B cell (primary cell): ENCODE results near the gene PPARG. TPM values are rescaled to one million over a fixed set of nuclear protein-coding genes. Genes with fewer than 3 reads are reported as not detected.

ENCODE experiments used
- ATAC-seq: fragments of 200-7000 bp; cut with Tn5 transposase; one replicate; pipeline ENCODE4 v1.10.0; 2021; ENCODE audit warnings: low read depth, mild to moderate bottlenecking, moderate number of reproducible peaks, moderate library complexity
- CTCF ChIA-PET: fragments of 350-600 bp; sonication (Branson Sonifier 250); formaldehyde crosslinking; loops from one replicate; lab custom pipeline; 2021; ENCODE audit warnings: antibody characterized with exemption, inconsistent platforms; lab: Charles Lee
- POLR2A ChIA-PET: fragments of 350-600 bp; sonication (Branson Sonifier 250); formaldehyde crosslinking; loops from one replicate; lab custom pipeline; 2021; ENCODE audit warnings: antibody characterized with exemption; lab: Charles Lee
- DNase-seq: peaks from one replicate; pipeline ENCODE4 v3.0.0; 2013
- H2AFZ ChIP-seq: 2 replicates; pipeline ENCODE4 v1.6.1; 2012; ENCODE audit warnings: mild to moderate bottlenecking, low read depth, low read length; ENCODE audit not compliant: insufficient read depth, poor library complexity, severe bottlenecking
- H3K27ac ChIP-seq, 2 donors: 1 replicate in 1 of 2; 2 replicates in 1 of 2; pipeline ENCODE4 v1.5.1; 2012 to 2013; ENCODE audit warnings: low read length in 2 of 2, mild to moderate bottlenecking in 2 of 2, moderate library complexity in 1 of 2
- H3K27me3 ChIP-seq, 4 experiments: fragments of 200-600 bp in 1 of 4; sonication (generic) in 1 of 4; replicated peaks in 1 of 4; 1 replicate in 2 of 4; 2 replicates in 2 of 4; pipeline versions ENCODE4 v1.6.1 to v1.7.0; 2013 to 2016; ENCODE audit warnings: low read length in 3 of 4, mild to moderate bottlenecking in 2 of 4, mixed read lengths in 1 of 4, moderate library complexity in 1 of 4; ENCODE audit not compliant: insufficient read depth in 4 of 4, control insufficient read depth in 3 of 4; ENCODE audit errors: control extremely low read depth in 1 of 4
- H3K36me3 ChIP-seq, 2 experiments: replicated peaks in 1 of 2; 1 replicate in 1 of 2; 2 replicates in 1 of 2; pipeline versions ENCODE4 v1.6.1 to v1.7.1; 2013; ENCODE audit warnings: low read length in 1 of 2; ENCODE audit not compliant: insufficient read depth in 2 of 2, control insufficient read depth in 1 of 2; ENCODE audit errors: control extremely low read depth in 1 of 2, extremely low read depth in 1 of 2
- H3K4me1 ChIP-seq, 2 donors: fragments of 200-600 bp in 1 of 2; sonication (generic) in 1 of 2; 1 replicate in 1 of 2; 2 replicates in 1 of 2; pipeline versions ENCODE4 v1.5.1 to v1.6.1; 2013 to 2017; ENCODE audit warnings: low read length in 2 of 2; ENCODE audit not compliant: control insufficient read depth in 2 of 2, insufficient read depth in 2 of 2
- H3K4me2 ChIP-seq: replicated peaks from 2 replicates; pipeline ENCODE3; 2012; ENCODE audit warnings: mild to moderate bottlenecking, low read depth, low read length; ENCODE audit not compliant: poor library complexity, severe bottlenecking
- H3K4me3 ChIP-seq, 5 experiments: fragments of 200-600 bp in 1 of 5; sonication (generic) in 1 of 5; 1 replicate in 3 of 5; 2 replicates in 2 of 5; pipeline versions ENCODE4 v1.5.1 to v1.7.0; 2011 to 2016; ENCODE audit warnings: low read length in 4 of 5, mild to moderate bottlenecking in 4 of 5, low read depth in 2 of 5, control low read depth in 1 of 5, moderate library complexity in 1 of 5; ENCODE audit not compliant: insufficient read depth in 1 of 5; ENCODE audit errors: control extremely low read depth in 1 of 5, extremely low read depth in 1 of 5
- H3K79me2 ChIP-seq: fragments of 200-600 bp; sonication (generic); one replicate; pipeline ENCODE4 v1.6.0; 2016; ENCODE audit warnings: low read length; ENCODE audit not compliant: control insufficient read depth, insufficient read depth
- H3K9ac ChIP-seq: fragments of 200-600 bp; sonication (generic); 2 replicates; pipeline ENCODE4 v1.6.1; 2017; ENCODE audit warnings: mild to moderate bottlenecking, low read length, moderate library complexity
- H3K9me3 ChIP-seq, 3 donors: one replicate each; pipeline versions ENCODE4 v1.6.1 to v1.7.1; 2013; ENCODE audit warnings: low read length in 2 of 3; ENCODE audit not compliant: control insufficient read depth in 2 of 3, insufficient read depth in 1 of 3; ENCODE audit errors: control extremely low read depth in 1 of 3
- H4K20me1 ChIP-seq: 2 replicates; pipeline ENCODE4 v1.6.0; 2012; ENCODE audit warnings: mild to moderate bottlenecking, low read length; ENCODE audit not compliant: insufficient read depth, control insufficient read depth, poor library complexity, severe bottlenecking
- H3K27ac Mint-ChIP-seq: one replicate; pipeline ENCODE4 v1.8.0; 2021; ENCODE audit warnings: mixed read lengths
- H3K27me3 Mint-ChIP-seq: one replicate; pipeline ENCODE4 v1.8.0; 2021; ENCODE audit warnings: mixed read lengths
- H3K4me1 Mint-ChIP-seq: one replicate; pipeline ENCODE4 v1.8.0; 2021; ENCODE audit warnings: mixed read lengths
- H3K4me3 Mint-ChIP-seq: one replicate; pipeline ENCODE4 v1.8.0; 2021; ENCODE audit warnings: mixed read lengths
- H3K9me3 Mint-ChIP-seq: one replicate; pipeline ENCODE4 v1.8.0; 2022; ENCODE audit warnings: mixed read lengths; ENCODE audit not compliant: insufficient read depth
- CTCF ChIP-seq: fragments of 200-600 bp; IDR thresholded peaks from one replicate; pipeline ENCODE4 v1.8.0; 2022; ENCODE audit warnings: antibody characterized with exemption, mild to moderate bottlenecking
- EZH2 ChIP-seq: IDR thresholded peaks from 2 replicates; pipeline ENCODE4 v1.6.1; 2012; ENCODE audit warnings: borderline replicate concordance, low read depth, mild to moderate bottlenecking, moderate library complexity, low read length; ENCODE audit not compliant: insufficient read depth, poor library complexity, severe bottlenecking
- WGBS: methylation state at CpG from one replicate; pipeline ENCODE4 v1.1.5; 2013; ENCODE audit warnings: missing lambda C conversion rate; ENCODE audit not compliant: insufficient coverage; 5-methylcytosine and 5-hydroxymethylcytosine counted together
- intact Hi-C: fragments of 100-400 bp; cut with micrococcal nuclease; formaldehyde crosslinking; loops from one replicate; pipeline ENCODE4 v1.10.0; 2022
- polyA plus RNA-seq: library from polyadenylated mRNA; depleted of rRNA; stranded (reverse); fragments of >200 nt; gene quantifications from 2 replicates; pipeline ENCODE4 v1.2.3, GENCODE V29; 2012
- total RNA-seq, 2 donors: library from RNA; stranded (reverse); fragments of 120-200 nt in 1 of 2; gene quantifications; 1 replicate in 1 of 2; 2 replicates in 1 of 2; pipeline versions ENCODE4 v1.2.3 to v1.2.4, GENCODE V29; 2013 to 2022

PPARG gene
- total and polyA plus RNA-seq, 2 donors (not counting 1 experiment from before 2014, with no cell fraction given) = 0.12 to 0.44 TPM

- no peak overlapping the region for H3K9ac ChIP-seq
- peaks cover 0 to 7% of the 10 kb centered on the region in 2 donors for H3K4me1 ChIP-seq
- intact Hi-C loops = no loop called here
- H3K79me2 ChIP-seq = no peaks in the 10 kb centered on the region
- H3K27me3 Mint-ChIP-seq = peaks cover 16% of the 10 kb centered on the region
- H3K36me3 ChIP-seq = no peaks in the 10 kb centered on the region
- H3K27ac ChIP-seq = no peak overlapping the region
- ATAC-seq = no peak
- ChIA-PET CTCF (no interaction called here), POLR2A (no interaction called here)
- H3K9me3 ChIP-seq = no peaks in the 10 kb centered on the region
- 84% methylated on average over 8 of the region's 9 CpGs for WGBS
- H2AFZ ChIP-seq = no peak overlapping the region
- H3K4me3 Mint-ChIP-seq = no peak overlapping the region
- no peak overlapping the region for H3K27ac Mint-ChIP-seq
- H3K27me3 ChIP-seq = peaks cover 0 to 15% (median 3%) of the 10 kb centered on the region in 4 experiments
- no peak overlapping the region for H3K4me2 ChIP-seq
- no peak overlapping the region for H3K4me3 ChIP-seq
- DNase-seq = no peak
- H3K4me1 Mint-ChIP-seq = peaks cover 5% of the 10 kb centered on the region
- no peaks in the 10 kb centered on the region for H3K9me3 Mint-ChIP-seq
- H4K20me1 ChIP-seq = no peaks in the 10 kb centered on the region
- TF ChIP-seq EZH2 = no peak
- TF ChIP-seq CTCF = no peak
These were observed 3.9 kb downstream of the PPARG start for GRCh38 chr3:12292770-12293169.

GRCh38 chr3:12294885-12295580 is 6.2 kb downstream of the PPARG start:
- no peak overlapping the region for H3K4me2 ChIP-seq
- H3K27ac ChIP-seq = no peak overlapping the region
- Mint-ChIP-seq H3K9me3 (no peaks in the 10 kb centered on the region), H3K4me1 (no peaks in the 10 kb centered on the region), H3K4me3 (no peak overlapping the region), H3K27ac (no peak overlapping the region), H3K27me3 (peaks cover 5% of the 10 kb centered on the region)
- no peaks in the 10 kb centered on the region for H3K9me3 ChIP-seq
- H3K9ac ChIP-seq = no peak overlapping the region
- no peaks in the 10 kb centered on the region for H3K36me3 ChIP-seq
- no peaks in the 10 kb centered on the region for H3K4me1 ChIP-seq
- no peak for ATAC-seq
- H4K20me1 ChIP-seq = no peaks in the 10 kb centered on the region
- 83% methylated on average over 1 of the region's 6 CpGs for WGBS
- intact Hi-C loops = no loop called here
- TF ChIP-seq EZH2 (no peak), CTCF (no peak)
- H3K4me3 ChIP-seq = no peak overlapping the region
- H3K79me2 ChIP-seq = no peaks in the 10 kb centered on the region
- peaks cover 0 to 8% (median 3%) of the 10 kb centered on the region in 4 experiments for H3K27me3 ChIP-seq
- no peak overlapping the region for H2AFZ ChIP-seq
- no peak for DNase-seq
- ChIA-PET POLR2A (no interaction called here), CTCF (no interaction called here)
